Large intestine (tissue), 3 donors: Measurements from ENCODE around the gene ZNRF3. TPM values are rescaled to one million over a fixed set of nuclear protein-coding genes. Genes with fewer than 3 reads are reported as not detected.

Experiments
- DNase-seq, 2 donors: peaks; one replicate each; pipeline versions ENCODE4 v3.0.0 to v3.0.0-alpha.2; 2013
- H3K27ac ChIP-seq: one replicate; pipeline ENCODE4 v1.5.1; 2013; ENCODE audit warnings: low read length
- H3K27me3 ChIP-seq: 2 replicates; pipeline ENCODE4 v1.6.1; 2013; ENCODE audit warnings: low read length; ENCODE audit not compliant: control insufficient read depth, insufficient read depth
- H3K36me3 ChIP-seq: 2 replicates; pipeline ENCODE4 v1.6.1; 2013; ENCODE audit warnings: low read length; ENCODE audit not compliant: control insufficient read depth, insufficient read depth
- H3K4me1 ChIP-seq: one replicate; pipeline ENCODE4 v1.6.1; 2013; ENCODE audit warnings: low read length; ENCODE audit not compliant: control insufficient read depth, insufficient read depth
- H3K4me3 ChIP-seq: one replicate; pipeline ENCODE4 v1.5.1; 2013; ENCODE audit warnings: low read length
- H3K9me3 ChIP-seq: one replicate; pipeline ENCODE4 v1.6.1; 2013; ENCODE audit warnings: mild to moderate bottlenecking, low read depth, low read length, moderate library complexity; ENCODE audit not compliant: control insufficient read depth
- WGBS: methylation state at CpG from one replicate; pipeline ENCODE4 v1.1.5; 2013; ENCODE audit warnings: low lambda C conversion rate; ENCODE audit not compliant: insufficient coverage; 5-methylcytosine and 5-hydroxymethylcytosine counted together
- polyA plus RNA-seq: library from polyadenylated mRNA; unstranded; fragments of 120-200 nt; gene quantifications from one replicate; pipeline ENCODE4 v1.2.1, GENCODE V29; 2013

The ZNRF3 gene
- polyA plus RNA-seq, 1 donor: 8.2 TPM

- Histone ChIP-seq H3K36me3 (peaks cover 14% of the 10 kb centered on the region), H3K27me3 (no peaks in the 10 kb centered on the region), H3K4me1 (no peaks in the 10 kb centered on the region), H3K27ac (no peak overlapping the region), H3K4me3 (no peak overlapping the region), H3K9me3 (no peaks in the 10 kb centered on the region)
- no CpG with 5 or more reads among the region's 4 CpGs for WGBS
- no peak for DNase-seq
These were observed 111.2 kb downstream of the ZNRF3 start for GRCh38 chr22:28994522-28994921.

DNA sequence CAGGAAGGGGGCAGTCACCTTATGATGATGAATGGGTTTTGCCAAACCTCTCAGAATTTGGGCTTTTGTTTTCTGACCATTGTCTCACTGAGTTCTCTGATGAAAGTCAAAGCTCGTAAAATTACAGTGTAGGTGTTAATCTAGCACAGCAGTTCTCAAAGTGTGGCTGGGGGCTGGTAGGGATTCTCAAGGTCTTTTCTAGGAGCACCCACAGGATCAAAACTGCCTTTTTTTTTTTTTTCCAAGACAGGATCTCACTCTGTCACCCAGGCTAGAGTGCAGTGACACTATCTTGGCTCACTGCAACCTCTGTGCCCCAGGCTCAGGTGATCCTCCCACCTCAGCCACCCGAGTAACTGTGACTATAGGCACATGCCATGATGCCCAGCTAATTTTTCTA lies 112.2 kb downstream of the ZNRF3 start:
- H3K4me1 ChIP-seq: no peaks in the 10 kb centered on the region
- no peak for DNase-seq
- 100% methylated on average over 1 of the region's 2 CpGs for WGBS
- H3K27ac ChIP-seq: no peak overlapping the region
- no peaks in the 10 kb centered on the region for H3K27me3 ChIP-seq
- H3K4me3 ChIP-seq: no peak overlapping the region
- H3K36me3 ChIP-seq: peaks cover 14% of the 10 kb centered on the region
- H3K9me3 ChIP-seq: no peaks in the 10 kb centered on the region

DNA sequence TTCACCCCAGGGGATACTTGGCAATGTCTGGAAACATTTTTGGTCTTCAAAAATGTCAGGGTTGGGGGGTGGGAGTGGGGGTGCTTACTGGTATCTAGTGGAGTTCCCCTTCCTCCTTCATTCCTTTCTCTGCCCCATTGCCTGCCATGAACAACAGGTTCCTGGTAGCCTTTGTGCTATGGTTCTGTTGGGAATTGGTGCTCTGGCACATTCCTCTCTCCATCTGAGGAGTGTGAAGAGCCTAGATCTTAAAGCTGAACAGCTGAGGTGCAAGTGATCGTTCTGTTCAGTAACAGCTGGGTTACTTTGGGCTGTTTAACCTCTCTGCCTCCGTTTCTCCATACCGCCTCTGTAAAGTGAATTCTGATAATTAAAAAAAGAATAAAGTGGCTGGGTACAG lies 114.0 kb downstream of the ZNRF3 start:
- H3K9me3 ChIP-seq: no peaks in the 10 kb centered on the region
- no peak overlapping the region for H3K27ac ChIP-seq
- no peak for DNase-seq
- no peaks in the 10 kb centered on the region for H3K4me1 ChIP-seq
- H3K27me3 ChIP-seq: no peaks in the 10 kb centered on the region
- H3K36me3 ChIP-seq: peaks cover 12% of the 10 kb centered on the region
- no peak overlapping the region for H3K4me3 ChIP-seq
- WGBS: no CpG with 5 or more reads among the region's 3 CpGs

GRCh38 chr22:28998681-28999080 lies 115.3 kb downstream of the ZNRF3 start:
- Histone ChIP-seq H3K36me3 (peaks cover 2% of the 10 kb centered on the region), H3K9me3 (no peaks in the 10 kb centered on the region), H3K4me3 (no peak overlapping the region), H3K27me3 (no peaks in the 10 kb centered on the region), H3K4me1 (no peaks in the 10 kb centered on the region), H3K27ac (no peak overlapping the region)
- no peak for DNase-seq
- no CpG with 5 or more reads among the region's 3 CpGs for WGBS

- H3K27me3 ChIP-seq: no peaks in the 10 kb centered on the region
- peaks cover 7% of the 10 kb centered on the region for H3K4me1 ChIP-seq
- no peaks in the 10 kb centered on the region for H3K9me3 ChIP-seq
- no peak overlapping the region for H3K27ac ChIP-seq
- no CpG with 5 or more reads among the region's 7 CpGs for WGBS
- peaks cover 2% of the 10 kb centered on the region for H3K36me3 ChIP-seq
- no peak overlapping the region for H3K4me3 ChIP-seq
- peak in 1 of 2 donors; percentile 45 for DNase-seq
These were observed 116.1 kb downstream of the ZNRF3 start for GRCh38 chr22:28999510-28999909.

DNA sequence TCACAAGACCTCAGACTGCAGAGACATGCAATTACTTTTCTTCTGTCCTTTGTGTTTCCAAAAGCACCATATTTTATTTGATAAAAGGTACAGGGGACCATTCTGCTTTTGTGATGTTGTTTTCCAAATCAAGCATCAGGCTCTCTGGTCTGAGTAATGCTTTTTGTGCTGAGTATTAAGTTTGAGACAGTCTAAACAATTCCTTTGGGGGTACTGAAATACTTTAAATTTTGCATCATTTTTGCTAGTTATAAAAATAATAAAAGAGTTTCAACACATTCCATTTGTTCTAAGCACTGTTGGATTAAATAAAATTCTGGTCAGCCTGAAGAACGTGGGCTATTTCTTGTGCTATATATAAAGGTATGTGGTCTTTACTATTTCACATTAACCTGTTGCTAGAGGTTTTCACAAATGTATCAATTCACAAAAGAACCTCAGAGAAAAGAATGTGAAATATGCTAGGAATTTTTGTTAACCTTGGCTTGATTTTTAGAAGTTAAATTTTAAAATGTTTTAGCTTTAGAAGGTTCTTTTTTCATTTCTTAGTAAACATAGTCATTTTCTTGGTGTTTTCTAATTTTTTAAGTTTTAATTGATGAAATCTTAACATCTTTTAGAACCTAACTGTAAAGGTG lies 116.7 kb downstream of the ZNRF3 start:
- H3K27me3 ChIP-seq: no peaks in the 10 kb centered on the region
- H3K4me3 ChIP-seq: no peak overlapping the region
- peaks cover 2% of the 10 kb centered on the region for H3K36me3 ChIP-seq
- peaks cover 11% of the 10 kb centered on the region for H3K4me1 ChIP-seq
- no CpG with 5 or more reads among the region's 1 CpG for WGBS
- no peak overlapping the region for H3K27ac ChIP-seq
- no peaks in the 10 kb centered on the region for H3K9me3 ChIP-seq
- no peak for DNase-seq

- no peak for DNase-seq
- Histone ChIP-seq H3K4me1 (peaks cover 17% of the 10 kb centered on the region), H3K9me3 (no peaks in the 10 kb centered on the region), H3K27me3 (no peaks in the 10 kb centered on the region), H3K27ac (no peak overlapping the region), H3K4me3 (no peak overlapping the region), H3K36me3 (peaks cover 2% of the 10 kb centered on the region)
- no CpG with 5 or more reads among the region's 5 CpGs for WGBS
These were observed 117.3 kb downstream of the ZNRF3 start for GRCh38 chr22:29000641-29001040.

- DNase-seq: no peak
- no peaks in the 10 kb centered on the region for H3K27me3 ChIP-seq
- no peaks in the 10 kb centered on the region for H3K9me3 ChIP-seq
- peaks cover 30% of the 10 kb centered on the region for H3K4me1 ChIP-seq
- H3K4me3 ChIP-seq: no peak overlapping the region
- H3K36me3 ChIP-seq: no peaks in the 10 kb centered on the region
- 100% methylated on average over 1 of the region's 4 CpGs for WGBS
- no peak overlapping the region for H3K27ac ChIP-seq
These were observed 119.2 kb downstream of the ZNRF3 start for GRCh38 chr22:29002603-29003002.

DNA sequence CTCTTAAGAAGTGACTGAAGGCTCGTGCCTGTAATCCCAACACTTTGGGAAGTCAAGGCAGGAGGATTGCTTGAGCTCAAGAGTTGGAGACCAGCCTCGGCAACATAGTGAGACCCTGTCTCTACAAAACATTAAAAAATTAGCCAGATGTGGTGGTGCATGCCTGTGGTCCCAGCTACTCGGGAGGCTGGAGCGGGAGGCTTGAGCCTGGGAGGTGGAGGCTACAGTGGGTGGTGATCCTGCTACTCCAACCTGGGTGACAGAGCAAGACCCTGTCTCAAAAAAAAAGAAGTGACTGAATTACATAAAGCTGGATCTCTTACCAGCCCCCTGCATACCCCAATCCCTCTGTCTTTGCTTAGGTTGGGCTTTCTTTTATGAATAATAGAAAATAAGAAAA lies 120.2 kb downstream of the ZNRF3 start:
- peaks cover 30% of the 10 kb centered on the region for H3K4me1 ChIP-seq
- no CpG with 5 or more reads among the region's 4 CpGs for WGBS
- H3K27ac ChIP-seq: no peak overlapping the region
- no peaks in the 10 kb centered on the region for H3K9me3 ChIP-seq
- H3K27me3 ChIP-seq: no peaks in the 10 kb centered on the region
- no peak overlapping the region for H3K4me3 ChIP-seq
- no peaks in the 10 kb centered on the region for H3K36me3 ChIP-seq
- no peak for DNase-seq

DNA sequence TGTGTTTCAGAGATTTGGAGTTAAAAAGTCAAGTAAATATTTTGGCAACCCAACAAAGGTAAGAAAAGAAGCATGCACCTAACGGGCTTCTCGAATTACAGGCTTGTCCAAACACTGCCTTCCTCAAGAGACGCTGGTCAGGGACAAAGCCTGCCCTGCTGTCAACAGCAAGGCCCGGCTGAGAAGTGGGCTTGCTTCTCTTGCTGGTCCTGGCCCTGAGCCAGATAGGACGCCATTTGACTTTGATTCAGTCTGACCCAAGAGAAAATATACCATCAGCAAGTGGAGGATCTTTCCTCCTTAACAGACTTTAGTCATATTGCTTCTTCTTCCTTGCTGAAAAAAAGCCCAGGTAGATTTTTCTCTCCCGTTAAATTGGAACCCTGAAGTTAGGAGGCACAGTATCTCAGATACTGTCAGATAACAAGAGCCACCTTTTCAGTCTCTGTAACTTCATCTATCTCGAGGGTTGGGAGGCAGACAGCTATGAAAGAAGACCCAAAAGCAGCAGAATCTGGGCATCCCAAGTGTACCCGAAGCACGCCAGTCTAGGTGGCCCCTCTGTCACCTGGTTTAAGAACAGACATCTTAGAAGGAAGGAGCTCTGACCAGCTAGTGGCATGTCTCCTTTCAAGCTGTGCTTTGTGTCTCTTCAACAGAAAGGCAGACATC lies 120.7 kb downstream of the ZNRF3 start:
- Histone ChIP-seq H3K27ac (peak overlapping the region; percentile 57), H3K9me3 (no peaks in the 10 kb centered on the region), H3K4me3 (no peak overlapping the region), H3K4me1 (peaks cover 30% of the 10 kb centered on the region), H3K36me3 (no peaks in the 10 kb centered on the region), H3K27me3 (no peaks in the 10 kb centered on the region)
- no CpG with 5 or more reads among the region's 9 CpGs for WGBS
- peak in 1 of 2 donors; percentile 35 for DNase-seq
